ENCODE measurements around the gene SLC25A13.
"Not testable (repeated sequence)": the region's sequence is repeated elsewhere in the genome, so short reads cannot be mapped to it uniquely, and the experiment has no call there.

The SLC25A13 gene

DNA sequence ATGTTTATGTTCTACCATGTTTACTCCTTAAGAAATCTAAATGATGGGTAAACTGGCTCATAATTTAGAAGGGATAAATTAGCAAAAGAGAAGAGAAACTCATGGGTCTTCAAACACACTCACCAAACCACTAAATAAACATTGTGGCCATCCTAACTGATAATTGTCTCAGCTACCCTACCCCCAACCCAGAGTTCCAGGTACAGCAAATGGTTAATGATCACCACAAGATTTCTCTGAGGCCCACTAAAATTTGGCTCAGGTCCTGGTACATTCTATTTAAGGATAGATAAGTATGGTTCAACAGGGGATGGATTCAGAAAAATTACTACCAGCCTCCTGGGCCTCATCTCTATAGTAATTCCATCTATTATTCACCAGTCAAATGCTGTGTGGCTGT is 21.4 kb downstream of the SLC25A13 start:
- no peak for DNase-seq

DNA sequence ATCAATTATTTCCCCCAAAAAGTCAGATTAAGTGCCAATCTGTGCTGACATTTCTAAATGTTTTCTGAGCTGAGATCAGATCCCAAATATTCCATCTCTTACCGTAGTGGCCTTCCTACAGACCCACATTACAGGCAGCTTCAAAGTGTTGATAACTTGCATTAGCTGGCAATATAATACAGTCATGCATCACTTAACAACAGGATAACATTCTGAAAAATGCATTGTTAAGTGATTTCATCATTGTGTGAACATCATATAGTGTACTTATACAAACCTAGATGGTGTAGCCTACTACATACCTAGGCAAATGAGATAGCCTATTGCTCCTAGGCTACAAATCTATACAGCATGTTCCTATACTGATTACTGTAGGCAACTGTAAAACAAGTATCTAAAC is 22.4 kb downstream of the SLC25A13 start:
- no peak for DNase-seq

DNA sequence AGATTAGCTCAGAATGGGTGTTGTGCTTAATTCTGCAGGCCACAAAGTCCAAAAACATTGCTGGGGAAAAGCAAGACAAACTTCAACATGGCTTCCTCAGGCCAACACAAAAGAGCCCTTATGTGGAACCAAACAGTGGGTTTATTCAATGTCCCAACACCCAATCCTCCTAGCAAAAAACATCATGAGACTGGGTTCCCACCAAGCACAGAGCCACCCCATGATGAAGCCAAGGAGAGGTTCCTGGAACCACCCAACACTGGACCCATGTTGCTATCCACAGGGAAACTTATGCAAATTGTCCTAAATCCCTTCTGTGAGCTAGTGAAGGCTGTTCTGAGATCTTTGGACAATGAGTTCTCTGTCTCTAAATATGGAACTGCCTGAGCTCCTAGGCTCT is 24.0 kb downstream of the SLC25A13 start:
- DNase-seq: peak in 43 of 58 donors; percentile 7 to 90 (median 47)

DNA sequence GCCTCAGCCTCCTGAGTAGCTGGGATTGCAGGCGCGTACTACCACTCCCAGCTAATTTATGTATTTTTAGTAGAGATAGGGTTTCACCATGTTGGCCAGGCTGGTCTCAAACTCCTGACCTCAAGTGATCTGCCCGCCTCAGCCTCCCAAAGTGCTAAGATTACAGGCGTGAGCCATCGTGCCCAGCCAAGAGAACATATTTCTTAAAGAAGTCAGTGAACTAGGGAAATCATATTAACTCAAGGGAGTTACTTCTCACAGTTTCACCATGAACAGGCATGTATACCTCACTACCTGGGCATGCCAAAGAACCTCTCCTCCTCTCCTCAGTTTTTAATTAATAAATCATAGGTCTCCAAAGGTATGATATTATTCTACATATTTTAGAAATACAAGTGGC is 24.5 kb downstream of the SLC25A13 start:
- not testable (repeated sequence) for DNase-seq

DNA sequence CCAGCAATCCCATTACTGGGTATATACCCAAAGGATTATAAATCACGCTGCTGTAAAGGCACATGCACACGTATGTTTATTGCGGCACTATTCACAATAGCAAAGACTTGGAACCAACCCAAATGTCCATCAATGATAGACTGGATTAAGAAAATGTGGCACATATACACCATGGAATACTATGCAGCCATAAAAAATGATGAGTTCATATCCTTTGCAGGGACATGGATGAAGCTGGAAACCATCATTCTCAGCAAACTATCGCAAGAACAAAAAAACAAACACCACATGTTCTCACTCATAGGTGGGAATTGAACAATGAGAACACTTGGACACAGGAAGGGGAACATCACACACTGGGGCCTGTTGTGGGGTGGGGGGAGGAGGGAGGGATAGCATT is 28.0 kb downstream of the SLC25A13 start:
- DNase-seq: not testable (repeated sequence)

DNA sequence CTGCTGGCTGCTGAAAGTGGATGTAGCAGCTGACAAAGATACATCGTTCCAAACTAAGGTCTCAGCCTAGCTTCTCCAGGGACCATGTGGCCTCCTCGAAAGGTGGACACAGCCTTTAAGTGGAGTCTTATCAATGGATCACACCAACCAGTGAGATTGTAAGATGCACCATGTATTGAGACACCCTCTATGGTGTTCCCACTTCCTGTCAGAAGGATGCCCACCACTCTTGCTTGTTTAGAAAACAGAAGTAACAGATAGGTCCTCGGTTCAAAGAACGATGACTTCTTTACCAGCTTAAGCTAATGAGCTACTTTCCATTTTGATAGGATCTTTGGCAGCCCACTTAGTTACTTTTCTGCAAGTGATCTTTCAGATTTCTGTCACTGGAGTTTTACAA is 34.3 kb downstream of the SLC25A13 start:
- no peak for DNase-seq

DNA sequence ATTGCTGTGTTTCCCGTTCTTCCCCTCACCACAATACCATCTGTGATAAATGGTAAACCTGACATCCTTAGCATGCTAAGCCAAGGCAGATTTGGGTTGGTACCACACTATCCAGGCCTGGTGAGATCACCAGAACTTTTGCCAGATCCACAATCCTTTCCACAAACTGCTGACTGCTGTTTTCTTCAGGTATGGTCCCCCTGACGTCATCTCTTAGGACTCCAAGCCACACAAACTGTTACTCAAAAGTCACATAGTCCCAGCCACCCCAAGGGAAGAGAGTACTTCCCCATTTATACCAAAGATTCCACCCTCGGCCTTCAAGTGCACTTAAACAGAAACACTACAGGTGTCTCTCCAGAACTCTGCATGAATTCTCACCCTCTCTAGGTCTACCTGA is 34.8 kb downstream of the SLC25A13 start:
- no peak for DNase-seq

DNA sequence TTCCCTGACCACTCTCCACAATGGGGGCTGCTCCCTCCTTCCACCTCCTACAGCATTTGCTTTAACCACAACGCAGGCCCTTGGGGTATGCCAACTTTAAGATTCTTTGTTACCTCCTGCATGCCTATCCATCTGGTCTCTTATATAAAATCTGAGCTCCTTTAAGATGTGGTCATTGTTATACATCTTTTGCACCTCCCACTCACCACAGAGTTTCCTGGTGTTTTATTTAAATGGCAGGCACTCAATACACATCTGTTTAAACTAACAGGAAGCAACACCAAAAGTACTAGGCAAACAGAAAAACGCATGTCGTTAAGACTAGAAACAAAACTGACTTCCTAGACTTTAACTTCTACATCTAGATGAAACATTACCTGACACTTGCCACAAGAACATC is 36.3 kb downstream of the SLC25A13 start:
- DNase-seq: no peak

DNA sequence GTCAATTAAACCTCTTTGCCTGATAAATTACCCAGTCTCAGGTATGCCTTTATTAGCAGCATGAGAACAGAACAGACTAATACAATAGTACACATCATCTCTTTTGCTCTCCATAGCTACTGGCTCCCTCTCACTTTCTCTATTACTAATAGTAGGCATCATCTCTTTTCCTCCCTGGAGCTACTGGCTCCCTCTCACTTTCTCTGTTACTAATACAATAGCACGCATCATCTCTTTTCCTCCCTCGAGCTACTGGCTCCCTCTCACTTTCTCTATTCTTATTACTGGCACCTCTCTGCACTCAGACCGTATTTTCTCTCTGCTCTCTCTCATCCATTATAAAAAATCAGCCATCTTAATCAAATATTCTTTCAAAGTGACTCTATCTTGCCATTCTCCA is 37.1 kb downstream of the SLC25A13 start:
- no peak for DNase-seq

DNA sequence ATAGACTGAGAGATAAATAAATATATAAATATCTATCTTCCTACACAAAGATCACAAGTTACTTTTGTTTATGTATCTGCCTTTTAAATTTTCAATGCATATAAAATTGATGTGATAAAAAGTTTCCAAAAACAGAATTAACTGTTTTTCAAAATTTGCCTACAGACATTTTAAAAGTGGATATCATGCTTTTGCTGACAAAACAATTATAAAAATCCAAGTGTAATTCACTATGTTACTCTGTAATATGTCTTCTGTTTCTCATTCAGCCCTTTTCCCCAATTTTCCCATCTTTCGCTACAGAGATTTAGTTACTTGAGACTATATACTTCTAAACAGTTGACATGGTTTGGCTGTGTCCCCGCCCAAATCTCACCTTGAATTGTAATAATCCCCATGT is 37.7 kb downstream of the SLC25A13 start:
- no peak for DNase-seq

DNA sequence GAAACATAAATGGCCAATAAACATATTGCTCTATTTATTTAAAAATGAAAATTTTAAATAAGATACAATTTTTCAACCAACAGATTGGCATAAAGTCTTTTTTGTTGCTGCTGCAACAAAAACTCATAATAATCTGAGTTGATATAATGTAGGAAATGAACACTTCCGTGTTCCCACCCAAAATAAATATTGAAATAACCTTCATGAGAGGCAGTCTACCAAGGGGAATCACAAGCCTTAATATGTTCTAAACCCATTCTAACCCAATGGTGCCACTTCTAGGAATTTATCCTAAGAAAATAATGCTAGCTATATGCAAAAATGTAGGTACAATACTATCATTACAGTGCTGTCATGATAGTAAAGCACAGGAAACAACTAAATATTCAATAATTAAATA is 39.1 kb downstream of the SLC25A13 start:
- no peak for DNase-seq

DNA sequence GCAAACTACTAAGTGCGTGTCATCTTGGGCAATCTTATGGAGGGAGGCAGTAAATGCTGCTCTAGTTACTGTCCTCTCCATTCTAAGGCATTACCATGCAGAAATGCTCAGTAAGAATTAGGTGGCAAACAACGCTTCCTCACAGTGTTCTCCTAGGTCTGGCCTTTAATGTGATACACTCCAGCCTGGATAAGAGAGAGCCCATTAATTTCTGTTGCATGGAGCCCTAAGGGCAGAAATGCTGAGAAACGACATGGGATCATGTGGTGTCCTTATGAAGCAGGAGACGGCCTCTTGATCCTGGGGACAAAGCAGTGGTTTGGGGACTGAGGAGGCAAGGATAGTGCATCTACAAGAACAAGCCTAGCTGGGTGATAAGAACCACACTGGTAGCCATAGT is 44.0 kb downstream of the SLC25A13 start:
- DNase-seq: no peak

DNA sequence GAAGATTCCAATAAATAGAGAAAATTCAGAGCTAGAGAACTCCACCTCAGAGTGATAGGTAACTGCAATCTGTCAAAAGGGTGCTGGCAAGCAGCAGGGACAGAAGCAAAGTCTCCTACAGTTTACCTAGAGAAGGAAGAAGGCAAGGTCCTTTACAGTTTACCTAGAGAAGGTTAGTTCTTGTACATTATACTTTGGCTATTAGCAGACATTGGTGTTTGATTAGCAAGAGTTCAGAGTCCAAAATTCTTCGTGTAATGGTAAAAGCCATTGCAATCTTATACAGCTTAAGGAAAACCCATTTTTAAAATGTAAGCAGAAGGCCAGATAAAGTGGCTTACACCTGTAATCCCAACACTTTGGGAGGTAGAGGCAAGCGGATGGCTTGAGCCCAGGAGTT is 45.9 kb downstream of the SLC25A13 start:
- no peak for DNase-seq

DNA sequence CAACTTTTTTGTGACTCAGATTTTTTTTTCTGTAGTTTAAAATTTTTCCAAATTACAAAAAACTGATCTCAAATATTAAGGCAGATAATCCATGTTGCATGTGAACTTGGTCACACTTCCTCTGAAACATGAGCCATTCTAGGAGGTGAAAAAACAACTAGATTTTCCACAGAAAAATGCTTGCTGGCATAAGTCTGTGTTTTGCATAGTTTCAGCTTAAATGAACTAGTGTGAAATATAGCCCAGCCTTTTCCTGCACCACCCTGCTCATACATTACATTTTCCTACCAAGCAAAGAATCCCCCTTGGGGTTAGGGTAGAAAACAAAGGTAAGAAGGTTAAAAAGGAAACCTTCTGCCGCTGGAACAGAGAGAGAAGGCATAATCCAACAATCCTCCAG is 48.2 kb downstream of the SLC25A13 start:
- no peak for DNase-seq

DNA sequence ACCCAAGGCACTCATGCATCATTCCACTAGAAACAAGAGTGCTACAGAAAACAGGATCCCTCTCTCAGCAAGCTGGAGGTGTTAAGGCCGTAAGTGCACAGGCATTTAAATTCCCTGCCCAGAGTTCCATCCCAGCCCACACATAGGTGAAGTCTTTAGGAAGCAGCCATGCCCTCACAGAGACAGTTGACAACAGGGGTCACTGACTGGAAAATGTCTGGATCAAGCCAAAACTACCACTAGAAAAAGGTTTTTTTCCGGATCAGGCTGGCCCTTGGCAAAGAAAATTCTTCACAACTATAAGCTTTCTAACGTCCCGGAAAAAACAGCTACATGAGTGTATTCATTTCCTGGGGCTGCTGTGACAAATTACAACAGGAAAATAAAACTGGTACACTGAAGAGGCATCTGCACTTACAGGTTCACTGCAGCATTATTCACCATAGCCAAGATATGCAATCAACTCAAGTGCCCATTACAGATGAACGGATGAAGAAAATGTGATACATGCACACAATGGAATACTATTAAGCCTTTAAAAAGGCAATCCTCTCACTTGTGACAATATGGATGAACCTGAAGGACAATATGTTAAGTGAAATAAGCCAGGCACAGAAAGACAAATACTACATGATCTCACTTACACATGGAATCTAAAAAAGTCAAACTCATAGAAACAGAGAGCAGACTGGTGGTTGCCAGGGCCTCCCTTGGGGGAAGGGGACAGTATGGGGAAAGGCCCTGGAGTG is 52.5 kb downstream of the SLC25A13 start:
- no peak for DNase-seq

DNA sequence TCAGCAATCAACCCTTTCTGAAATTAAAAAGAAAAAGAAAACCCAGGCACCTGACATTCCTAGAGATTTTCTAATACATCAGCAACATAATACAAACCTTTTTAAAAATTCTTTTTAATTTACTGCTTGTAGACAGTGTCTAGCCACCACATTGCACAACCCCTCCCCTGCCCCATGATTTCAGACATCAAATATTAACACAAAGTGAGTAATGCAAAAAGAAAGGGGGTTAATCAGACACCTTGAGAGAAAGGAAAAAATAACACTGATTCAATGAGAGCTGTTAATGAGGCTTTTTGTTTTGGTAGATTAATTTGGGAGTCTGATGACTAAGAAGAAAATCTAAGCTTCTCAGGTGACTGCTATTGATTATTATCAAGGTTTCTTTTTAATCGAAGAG is 55.3 kb downstream of the SLC25A13 start:
- DNase-seq: no peak

DNA sequence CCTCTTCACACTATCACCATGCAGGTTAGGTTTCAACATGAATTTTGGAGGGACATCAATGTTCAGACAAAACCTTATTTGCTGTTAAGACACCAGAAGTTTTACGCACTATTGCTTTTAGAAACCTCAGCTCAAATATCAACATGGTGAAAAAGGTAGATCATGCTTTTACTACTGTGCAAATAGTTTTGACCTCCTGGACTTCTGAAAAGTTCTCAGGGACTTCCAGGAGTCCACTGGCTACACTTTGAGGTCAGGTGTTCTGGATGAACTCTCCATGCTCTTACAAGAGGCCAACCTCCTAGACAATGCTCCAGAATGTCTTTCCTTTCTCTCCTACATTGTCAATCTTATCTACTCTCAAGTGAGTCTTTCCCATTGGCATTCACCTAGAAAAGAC is 55.9 kb downstream of the SLC25A13 start:
- no peak for DNase-seq

DNA sequence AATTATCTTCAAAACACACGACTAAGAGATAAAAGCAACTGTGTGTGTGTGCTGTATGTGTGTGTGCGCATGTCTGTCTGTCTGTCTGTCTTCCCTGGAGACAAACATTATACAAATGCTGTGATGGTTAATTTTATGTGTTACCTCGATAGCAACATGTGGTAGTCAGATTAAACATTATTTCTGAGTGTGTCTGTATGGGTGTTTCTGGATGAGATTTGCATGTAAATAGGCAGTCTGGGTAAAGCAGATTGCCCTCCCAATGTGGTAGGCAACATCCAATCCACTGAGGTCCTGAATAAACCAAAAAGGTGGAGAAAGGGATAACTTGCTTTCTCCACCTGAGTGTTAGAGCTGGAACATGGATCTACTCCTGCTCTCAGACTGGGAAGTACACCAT is 67.9 kb downstream of the SLC25A13 start:
- no peak for DNase-seq

DNA sequence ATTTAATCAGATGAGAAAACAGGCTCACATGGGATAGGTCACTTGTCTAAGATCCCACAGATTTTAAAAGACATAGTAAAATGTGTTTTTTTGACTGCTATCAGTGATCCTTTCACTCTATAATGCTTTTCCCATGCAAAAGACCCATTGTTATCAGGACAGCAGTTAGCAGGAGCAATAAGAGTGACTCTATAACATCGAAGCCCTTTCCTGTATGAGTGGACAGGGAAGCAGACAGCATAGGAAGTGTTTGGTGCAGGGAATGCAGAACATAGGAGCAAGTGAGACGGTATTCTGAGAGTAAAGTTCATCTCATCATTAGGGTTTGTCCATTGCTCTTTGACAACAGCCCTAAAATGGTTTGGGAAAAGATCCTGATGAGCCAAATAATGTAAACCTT is 68.5 kb downstream of the SLC25A13 start:
- no peak for DNase-seq

DNA sequence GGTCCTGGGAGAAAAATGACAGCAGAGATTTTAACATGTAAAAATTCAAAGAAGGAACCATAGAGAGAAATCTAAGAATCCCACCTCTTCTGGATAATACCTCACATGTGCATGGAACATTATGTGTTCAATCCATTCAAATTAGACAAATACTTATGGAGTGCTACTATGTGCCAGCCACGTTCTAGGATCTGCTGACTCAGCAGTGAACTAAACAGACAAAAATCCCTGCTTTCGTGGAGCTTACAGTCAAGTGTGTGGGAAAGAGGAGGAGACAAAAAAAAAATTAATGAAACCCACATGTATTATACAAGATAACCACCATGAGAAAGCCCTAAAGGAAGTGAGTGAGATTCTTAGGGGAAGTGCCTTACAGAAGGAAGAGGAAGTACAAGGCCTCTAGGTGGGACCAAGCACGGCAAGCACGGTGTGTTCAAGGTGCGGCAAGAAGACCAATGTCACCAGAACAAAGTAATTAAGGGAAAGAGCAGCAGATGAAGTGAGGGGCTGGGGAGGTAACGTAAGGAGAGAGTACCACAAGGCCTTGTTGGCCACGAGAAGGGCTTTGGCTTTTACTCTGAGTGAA is 71.0 kb downstream of the SLC25A13 start:
- DNase-seq: no peak

DNA sequence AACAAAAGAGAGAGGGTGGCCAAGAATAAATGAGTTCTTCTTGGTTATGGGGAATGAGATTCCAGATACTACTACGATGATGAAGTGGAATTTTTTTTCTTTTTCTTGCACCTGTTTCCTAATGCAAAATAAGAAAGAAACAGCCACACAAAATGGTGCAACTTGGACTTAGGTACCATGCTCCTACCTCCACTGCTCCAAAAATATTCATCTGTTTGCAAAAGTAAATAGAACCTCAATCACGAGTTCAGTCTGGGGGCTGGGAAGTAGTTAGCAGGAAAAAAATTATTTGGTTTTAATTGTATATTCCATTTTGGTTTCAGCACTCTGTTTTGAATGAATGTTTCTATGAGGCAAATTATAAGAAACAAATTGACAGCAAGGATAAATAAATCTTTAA is 73.5 kb downstream of the SLC25A13 start:
- DNase-seq: no peak

DNA sequence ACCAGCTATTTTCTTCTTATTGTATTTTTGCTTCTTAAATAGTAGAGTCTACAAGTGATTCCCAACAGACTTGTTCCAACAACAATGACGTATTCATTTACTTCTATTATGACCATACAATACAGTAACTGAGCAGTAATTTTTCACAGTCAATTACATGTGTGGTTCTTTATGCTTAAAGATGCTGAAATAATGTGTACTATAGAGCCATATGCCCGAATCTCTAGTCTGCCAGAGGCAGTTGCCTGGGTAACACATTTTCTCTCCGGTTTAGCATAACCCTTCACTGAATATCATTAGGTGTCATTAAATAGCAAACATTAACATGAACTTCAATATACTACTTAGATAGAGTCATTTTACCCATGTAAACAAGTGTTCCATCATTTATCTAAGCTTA is 75.0 kb downstream of the SLC25A13 start:
- DNase-seq: no peak

DNA sequence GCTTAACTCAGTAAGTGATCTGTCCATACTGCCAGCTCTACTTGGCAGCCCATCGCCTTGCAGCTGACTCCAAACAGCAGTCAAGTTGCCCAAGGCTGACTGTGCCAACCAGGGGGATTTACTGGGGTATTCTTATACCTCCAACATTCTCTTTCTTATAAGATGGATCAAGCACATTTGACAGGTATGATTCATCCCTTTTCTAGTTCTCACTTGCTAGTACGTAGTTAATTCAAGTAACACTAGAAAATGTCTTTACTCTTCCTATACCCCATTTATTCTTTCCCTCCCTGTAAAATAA is 77.0 kb downstream of the SLC25A13 start:
- DNase-seq: no peak

Measured in anterior cingulate cortex (tissue), 58 donors.